ENCODE results near the gene CERT1.
"Not testable (repeated sequence)": the region's sequence is repeated elsewhere in the genome, so short reads cannot be mapped to it uniquely, and the experiment has no call there.

The CERT1 gene

GRCh38 chr5:75511435-75512382 is at the start of gene CERT1, which contains the start of gene POLK:
Gene CERT1 (minus strand): TSS chr5:75511629. CDS start chr5:75511207, 422 bp downstream.
Gene POLK (plus strand): TSS chr5:75511891.
- in situ Hi-C loops (cut with MboI; ENCODE audit: low sequenced_read_pairs) = no loop called here

DNA sequence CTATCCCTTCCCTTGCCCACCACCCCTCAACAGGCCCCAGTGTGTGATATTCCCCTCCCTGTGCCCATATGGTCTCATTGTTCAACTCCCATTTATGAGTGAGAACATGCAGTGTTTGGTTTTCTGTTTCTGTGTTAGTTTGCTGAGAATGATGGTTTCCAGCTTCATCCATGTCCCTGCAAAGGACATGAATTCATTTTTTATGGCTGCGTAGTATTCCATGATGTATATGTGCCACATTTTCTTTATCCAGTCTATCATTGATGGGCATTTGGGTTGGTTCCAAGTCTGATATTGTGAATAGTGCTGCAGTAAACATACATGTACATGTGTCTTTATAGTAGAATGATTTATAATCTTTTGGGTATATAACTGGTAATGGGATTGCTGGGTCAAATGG is 49.2 kb upstream of the CERT1 start:
- in situ Hi-C loops (cut with MboI; ENCODE audit: low sequenced_read_pairs) = not testable (repeated sequence)

- in situ Hi-C loops (cut with MboI; ENCODE audit: low sequenced_read_pairs) = no loop called here
These were observed 47.7 kb upstream of the CERT1 start for GRCh38 chr5:75558981-75559632.

DNA sequence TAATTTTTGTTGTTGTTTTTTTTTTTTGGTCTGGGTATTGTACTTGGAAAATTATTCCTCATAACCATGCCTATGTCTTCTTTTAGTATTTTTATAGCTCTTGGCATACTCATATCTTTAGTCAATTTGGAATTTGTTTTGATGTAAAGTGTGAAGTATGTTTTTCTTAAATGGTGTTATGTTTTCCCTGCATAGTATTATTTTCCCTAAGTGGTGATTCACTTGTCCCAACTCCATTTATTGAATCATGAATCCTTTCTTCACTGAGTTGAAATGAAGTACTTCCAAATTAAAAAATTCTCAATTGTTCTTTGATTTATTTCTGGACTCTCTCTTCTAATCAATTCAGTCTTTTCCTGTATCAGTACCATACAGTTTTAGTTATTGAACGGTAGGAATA is 46.8 kb upstream of the CERT1 start:
- in situ Hi-C loops (cut with MboI; ENCODE audit: low sequenced_read_pairs) = no loop called here

GRCh38 chr5:75553358-75553757 is 41.9 kb upstream of the CERT1 start:
- in situ Hi-C loops (cut with MboI; ENCODE audit: low sequenced_read_pairs) = no loop called here

GRCh38 chr5:75552764-75553163 is 41.3 kb upstream of the CERT1 start:
- in situ Hi-C loops (cut with MboI; ENCODE audit: low sequenced_read_pairs) = no loop called here

DNA sequence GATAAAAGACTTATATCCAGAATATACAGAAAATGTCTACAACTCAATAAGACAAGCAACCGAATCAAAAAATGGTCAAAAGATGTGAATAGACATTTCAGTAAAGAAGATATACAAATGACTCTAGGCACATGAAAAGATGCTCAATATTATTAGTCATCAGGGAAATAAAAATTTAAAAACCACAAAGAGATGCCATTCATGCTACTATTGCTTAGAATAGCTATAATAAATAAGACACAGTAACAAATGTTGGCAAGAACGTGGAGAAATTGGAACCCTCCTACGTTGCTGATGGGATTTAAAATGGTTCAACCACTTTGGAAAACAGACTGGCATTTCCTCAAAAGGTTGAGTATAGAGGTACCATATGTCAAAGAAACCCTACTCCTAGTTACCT is 40.0 kb upstream of the CERT1 start:
- in situ Hi-C loops (cut with MboI; ENCODE audit: low sequenced_read_pairs) = no loop called here

- in situ Hi-C loops (cut with MboI; ENCODE audit: low sequenced_read_pairs) = no loop called here
These were observed 39.2 kb upstream of the CERT1 start for GRCh38 chr5:75550597-75550996.

DNA sequence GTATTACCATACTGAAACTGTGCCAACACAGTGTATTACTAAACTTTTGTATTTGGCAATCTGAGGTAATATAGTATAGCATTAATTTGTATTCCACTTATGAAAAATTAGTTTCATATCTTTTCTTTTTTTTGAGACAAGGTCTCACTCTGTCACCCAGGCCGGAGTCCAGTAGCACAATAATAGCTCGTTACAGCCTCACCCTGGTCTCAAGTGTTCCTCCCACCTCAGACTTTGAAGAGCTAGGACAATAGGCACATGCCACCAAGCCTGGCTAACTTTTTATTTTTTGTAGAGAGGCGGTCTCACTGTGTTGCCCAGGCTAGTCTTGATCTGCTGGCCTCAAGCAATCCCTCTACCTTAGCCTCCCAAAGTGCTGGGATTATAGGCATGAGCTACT is 36.4 kb upstream of the CERT1 start:
- in situ Hi-C loops (cut with MboI; ENCODE audit: low sequenced_read_pairs) = no loop called here

GRCh38 chr5:75546830-75547229 is 35.4 kb upstream of the CERT1 start:
- in situ Hi-C loops (cut with MboI; ENCODE audit: low sequenced_read_pairs) = no loop called here

DNA sequence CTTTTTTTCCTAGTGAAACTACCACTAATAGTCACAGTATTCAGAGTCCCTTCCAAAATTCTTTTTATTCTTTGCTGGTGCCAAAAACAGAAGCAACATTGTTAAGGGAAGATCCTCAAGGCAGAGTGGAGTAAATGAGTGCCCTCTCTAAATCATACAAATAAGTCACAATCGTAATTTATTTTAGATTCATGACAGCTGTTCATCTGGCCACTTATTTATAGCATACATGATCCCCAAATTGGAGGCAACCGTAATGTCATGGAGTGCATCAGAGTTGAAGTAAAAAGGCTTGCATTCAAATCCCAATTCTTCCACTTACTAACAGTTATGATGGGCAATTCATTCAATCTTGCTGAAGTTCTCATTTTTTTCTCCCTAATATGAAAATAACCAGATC is 33.7 kb upstream of the CERT1 start:
- in situ Hi-C loops (cut with MboI; ENCODE audit: low sequenced_read_pairs) = no loop called here

- in situ Hi-C loops (cut with MboI; ENCODE audit: low sequenced_read_pairs) = no loop called here
These were observed 26.8 kb upstream of the CERT1 start for GRCh38 chr5:75538211-75538610.

GRCh38 chr5:75536694-75537360 is 25.4 kb upstream of the CERT1 start:
- in situ Hi-C loops (cut with MboI; ENCODE audit: low sequenced_read_pairs) = no loop called here

- in situ Hi-C loops (cut with MboI; ENCODE audit: low sequenced_read_pairs) = no loop called here
These were observed 24.7 kb upstream of the CERT1 start for GRCh38 chr5:75536147-75536546.

- in situ Hi-C loops (cut with MboI; ENCODE audit: low sequenced_read_pairs) = no loop called here
These were observed 23.3 kb upstream of the CERT1 start for GRCh38 chr5:75534734-75535133.

DNA sequence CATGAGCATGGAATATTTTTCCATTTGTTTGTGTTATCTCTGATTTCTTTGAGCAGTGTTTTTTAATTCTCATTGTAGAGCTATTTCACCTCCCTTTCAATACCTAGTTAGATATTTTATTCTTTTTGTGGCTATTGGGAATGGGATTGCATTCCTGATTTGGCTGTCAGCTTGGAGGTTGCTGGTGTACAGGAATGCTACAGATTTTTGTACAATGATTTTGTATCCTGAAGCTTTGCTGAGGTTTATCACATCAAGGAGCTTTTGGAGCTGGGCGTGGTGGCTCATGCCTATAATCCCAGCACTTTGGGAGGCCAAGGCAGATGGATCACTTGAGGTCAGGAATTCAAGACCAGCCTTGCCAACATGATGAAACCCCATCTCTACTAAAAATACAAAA is 22.3 kb upstream of the CERT1 start:
- in situ Hi-C loops (cut with MboI; ENCODE audit: low sequenced_read_pairs) = not testable (repeated sequence)

DNA sequence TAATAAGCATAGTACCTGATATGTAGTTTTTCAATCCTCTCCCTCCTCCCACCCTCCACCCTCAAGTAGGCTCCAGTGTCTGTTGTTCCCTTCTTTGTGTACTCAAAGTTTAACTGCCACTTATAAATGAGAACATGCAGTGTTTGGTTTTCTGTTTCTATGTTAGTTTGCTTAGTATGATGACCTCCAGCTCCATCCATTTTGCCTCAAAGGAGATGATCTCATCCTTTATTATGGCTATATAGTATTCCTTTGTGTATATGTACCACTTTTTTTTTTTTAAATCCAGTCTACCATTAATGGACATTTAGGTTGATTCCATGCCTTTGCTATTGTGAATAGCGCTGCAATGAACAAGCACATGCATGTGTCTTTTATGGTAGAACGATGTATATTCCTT is 20.8 kb upstream of the CERT1 start:
- in situ Hi-C loops (cut with MboI; ENCODE audit: low sequenced_read_pairs) = no loop called here

DNA sequence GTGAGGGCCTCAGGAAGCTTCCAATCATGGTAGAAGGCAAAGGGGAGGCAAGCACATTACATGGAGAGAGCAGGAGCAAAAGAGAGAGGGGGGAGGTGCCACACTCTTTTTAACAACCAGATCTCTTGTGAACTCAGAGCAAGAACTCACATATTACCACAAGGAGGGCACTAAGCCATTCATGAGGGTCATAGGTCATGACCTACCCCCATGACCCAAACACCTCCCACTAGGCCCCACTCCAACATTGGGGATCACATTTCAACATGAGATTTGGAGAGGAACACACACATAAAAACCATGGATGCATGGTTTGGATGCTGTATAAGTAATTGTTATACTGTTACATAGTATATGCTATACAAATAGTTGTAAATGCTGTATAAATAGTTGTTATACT is 17.8 kb upstream of the CERT1 start:
- in situ Hi-C loops (cut with MboI; ENCODE audit: low sequenced_read_pairs) = no loop called here

- in situ Hi-C loops (cut with MboI; ENCODE audit: low sequenced_read_pairs) = no loop called here
These were observed 14.6 kb upstream of the CERT1 start for GRCh38 chr5:75526070-75526469.

DNA sequence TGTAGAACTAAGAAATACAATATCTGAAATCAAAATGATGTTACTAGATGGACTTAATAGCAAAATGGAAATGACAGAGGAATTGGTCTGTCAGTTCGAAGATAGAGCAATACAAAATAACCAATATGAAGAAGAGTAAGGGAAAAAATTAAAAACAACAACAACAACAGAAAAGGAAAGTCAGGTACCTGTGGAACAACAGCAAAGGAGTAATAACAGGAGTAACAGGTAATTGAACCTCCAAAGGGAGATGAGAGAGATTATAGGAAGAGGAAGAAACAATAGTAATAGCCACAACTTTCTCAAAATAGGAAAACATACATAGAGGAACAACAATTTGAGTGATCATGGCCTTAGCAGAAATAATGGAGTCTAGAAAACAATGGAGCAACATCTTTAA is 13.9 kb upstream of the CERT1 start:
- in situ Hi-C loops (cut with MboI; ENCODE audit: low sequenced_read_pairs) = no loop called here

- in situ Hi-C loops (cut with MboI; ENCODE audit: low sequenced_read_pairs) = no loop called here
These were observed 13.2 kb upstream of the CERT1 start for GRCh38 chr5:75524591-75524990.

DNA sequence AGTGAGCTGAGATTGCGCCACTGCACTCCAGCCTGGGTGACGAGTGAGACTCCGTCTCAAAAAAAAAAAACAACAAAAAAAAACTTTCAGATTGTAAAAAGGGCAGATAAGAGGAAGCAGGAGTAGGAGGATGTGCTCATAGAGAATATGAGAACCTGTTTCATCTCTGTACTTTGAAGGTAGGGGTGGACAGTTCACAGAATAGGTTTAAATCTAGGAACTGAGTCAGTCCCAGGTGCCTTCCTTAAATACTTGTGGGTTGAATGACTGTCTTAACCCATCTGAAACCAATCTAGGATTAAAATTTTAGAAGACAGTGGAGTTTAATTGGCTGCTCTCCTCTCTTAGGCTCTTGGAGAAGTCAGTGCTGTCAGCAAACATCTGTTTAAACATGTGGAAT is 12.6 kb upstream of the CERT1 start:
- in situ Hi-C loops (cut with MboI; ENCODE audit: low sequenced_read_pairs) = no loop called here
